ENCODE results near the gene PRMT1. TPM values are rescaled to one million over a fixed set of nuclear protein-coding genes. Genes with fewer than 3 reads are reported as not detected.

Gene PRMT1
- total RNA-seq, 1 donor from 2014 or later: 235 TPM

DNA sequence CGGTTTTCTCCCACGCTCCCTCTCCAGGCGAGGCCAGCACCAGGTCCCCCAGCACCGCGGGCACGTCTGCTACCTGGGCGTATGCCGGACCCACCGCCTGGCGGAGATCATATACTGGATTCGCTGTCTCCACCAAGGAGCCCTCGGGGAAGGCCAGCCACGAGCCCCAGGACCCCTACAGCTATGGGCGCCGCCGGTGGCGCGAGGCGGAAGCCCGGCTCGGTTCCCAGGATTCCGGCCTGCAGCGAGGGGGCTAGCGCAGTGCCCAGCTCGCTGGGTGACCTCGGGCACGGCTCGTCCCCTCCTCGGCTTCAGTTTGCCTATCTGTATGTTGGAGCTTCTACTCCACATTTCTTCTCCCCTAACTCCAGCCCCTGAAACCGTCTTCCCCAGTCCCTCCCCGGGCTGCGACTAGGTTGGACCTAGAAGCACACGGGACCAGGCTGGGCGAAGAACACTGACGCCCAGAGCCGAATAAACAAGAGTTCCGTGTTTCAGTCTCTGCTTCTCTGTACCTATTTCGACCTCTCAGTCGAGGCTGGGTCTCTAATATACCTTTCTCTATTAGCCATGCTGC, 13.1 kb downstream of the PRMT1 start:
- peaks cover 12% of the 10 kb centered on the region for H3K4me1 Mint-ChIP-seq (ENCODE audit: low read depth, unreplicated experiment)
- peaks cover 11% of the 10 kb centered on the region for H3K36me3 Mint-ChIP-seq (ENCODE audit: low read depth, unreplicated experiment)
- H3K4me2 ChIP-seq (ENCODE audit: low read length): peak overlapping the region; percentile 91
- no peak overlapping the region for H3K27ac ChIP-seq (ENCODE audit: low read depth, low read length)
- peaks cover 15% of the 10 kb centered on the region for H3K4me1 ChIP-seq (ENCODE audit: insufficient read depth, low read length)
- H3K4me3 Mint-ChIP-seq (ENCODE audit: unreplicated experiment): peak overlapping the region; percentile 90
- no peaks in the 10 kb centered on the region for H3K27me3 ChIP-seq (ENCODE audit: insufficient read depth, low read length)
- no peaks in the 10 kb centered on the region for H3K9me3 Mint-ChIP-seq (ENCODE audit: unreplicated experiment)
- H3K9me3 ChIP-seq (ENCODE audit: insufficient read depth, low read depth, low read length): no peaks in the 10 kb centered on the region
- H3K27me3 Mint-ChIP-seq (ENCODE audit: low read depth, unreplicated experiment): no peaks in the 10 kb centered on the region
- H3K36me3 ChIP-seq (ENCODE audit: insufficient read depth, low read length): peaks cover 4% of the 10 kb centered on the region
- H2AFZ ChIP-seq (ENCODE audit: low read depth, low read length): peak overlapping the region; percentile 54
- H3K79me2 ChIP-seq (ENCODE audit: insufficient read depth, low read length): peaks cover 2% of the 10 kb centered on the region
- DNase-seq (ENCODE audit: low read depth): no peak
- TF ChIP-seq, protein P1, sequence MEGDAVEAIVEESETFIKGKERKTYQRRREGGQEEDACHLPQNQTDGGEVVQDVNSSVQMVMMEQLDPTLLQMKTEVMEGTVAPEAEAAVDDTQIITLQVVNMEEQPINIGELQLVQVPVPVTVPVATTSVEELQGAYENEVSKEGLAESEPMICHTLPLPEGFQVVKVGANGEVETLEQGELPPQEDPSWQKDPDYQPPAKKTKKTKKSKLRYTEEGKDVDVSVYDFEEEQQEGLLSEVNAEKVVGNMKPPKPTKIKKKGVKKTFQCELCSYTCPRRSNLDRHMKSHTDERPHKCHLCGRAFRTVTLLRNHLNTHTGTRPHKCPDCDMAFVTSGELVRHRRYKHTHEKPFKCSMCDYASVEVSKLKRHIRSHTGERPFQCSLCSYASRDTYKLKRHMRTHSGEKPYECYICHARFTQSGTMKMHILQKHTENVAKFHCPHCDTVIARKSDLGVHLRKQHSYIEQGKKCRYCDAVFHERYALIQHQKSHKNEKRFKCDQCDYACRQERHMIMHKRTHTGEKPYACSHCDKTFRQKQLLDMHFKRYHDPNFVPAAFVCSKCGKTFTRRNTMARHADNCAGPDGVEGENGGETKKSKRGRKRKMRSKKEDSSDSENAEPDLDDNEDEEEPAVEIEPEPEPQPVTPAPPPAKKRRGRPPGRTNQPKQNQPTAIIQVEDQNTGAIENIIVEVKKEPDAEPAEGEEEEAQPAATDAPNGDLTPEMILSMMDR (IDR thresholded peaks at IDR 0.05; ENCODE audit: insufficient read depth, low read depth, low read length): no peak
- peak; percentile 8 for TF ChIP-seq EZH2 (IDR thresholded peaks at IDR 0.05; ENCODE audit: insufficient read depth, low read length)
- peak overlapping the region; percentile 78 for H3K27ac Mint-ChIP-seq (ENCODE audit: unreplicated experiment)
- peaks cover 25% of the 10 kb centered on the region for H4K20me1 ChIP-seq (ENCODE audit: insufficient read depth, low read length)
- no peak for FAIRE-seq
- peak overlapping the region; percentile 50 for H3K9ac ChIP-seq (ENCODE audit: low read length)
- peak overlapping the region; percentile 57 for H3K4me3 ChIP-seq (ENCODE audit: insufficient read depth, low read depth, low read length)

GRCh38 chr19:49690656-49691242, 13.7 kb downstream of the PRMT1 start, which contains the start of gene CPT1C:
CPT1C (plus strand) TSS chr19:49691116; CDS start chr19:49692253, 1,137 bp downstream.
- no peak for FAIRE-seq
- Mint-ChIP-seq H3K4me3 (ENCODE audit: unreplicated experiment) (peak within 1 kb of the TSS; percentile 90), H3K9me3 (ENCODE audit: unreplicated experiment) (no peaks in the 10 kb centered on the region), H3K4me1 (ENCODE audit: low read depth, unreplicated experiment) (peaks cover 12% of the 10 kb centered on the region), H3K27ac (ENCODE audit: unreplicated experiment) (peak within 1 kb of the TSS; percentile 78), H3K36me3 (ENCODE audit: low read depth, unreplicated experiment) (peaks cover 7% of the 10 kb centered on the region), H3K27me3 (ENCODE audit: low read depth, unreplicated experiment) (no peaks in the 10 kb centered on the region)
- H3K9ac ChIP-seq (ENCODE audit: low read length): peak within 1 kb of the TSS; percentile 50
- peak; percentile 60 for DNase-seq (ENCODE audit: low read depth)
- H3K79me2 ChIP-seq (ENCODE audit: insufficient read depth, low read length): no peaks in the 10 kb centered on the region
- H3K27me3 ChIP-seq (ENCODE audit: insufficient read depth, low read length): no peaks in the 10 kb centered on the region
- H3K27ac ChIP-seq (ENCODE audit: low read depth, low read length): no peak within 1 kb of the TSS
- H3K9me3 ChIP-seq (ENCODE audit: insufficient read depth, low read depth, low read length): no peaks in the 10 kb centered on the region
- peaks cover 15% of the 10 kb centered on the region for H3K4me1 ChIP-seq (ENCODE audit: insufficient read depth, low read length)
- peaks cover 3% of the 10 kb centered on the region for H3K36me3 ChIP-seq (ENCODE audit: insufficient read depth, low read length)
- H4K20me1 ChIP-seq (ENCODE audit: insufficient read depth, low read length): peaks cover 19% of the 10 kb centered on the region
- TF ChIP-seq, protein P1 (IDR thresholded peaks at IDR 0.05; ENCODE audit: insufficient read depth, low read depth, low read length): no peak
- TF ChIP-seq EZH2 (IDR thresholded peaks at IDR 0.05; ENCODE audit: insufficient read depth, low read length): no peak
- H3K4me2 ChIP-seq (ENCODE audit: low read length): peak within 1 kb of the TSS; percentile 91
- peak within 1 kb of the TSS; percentile 57 for H3K4me3 ChIP-seq (ENCODE audit: insufficient read depth, low read depth, low read length)
- H2AFZ ChIP-seq (ENCODE audit: low read depth, low read length): peak within 1 kb of the TSS; percentile 54

Measured in astrocyte (in vitro differentiated cells and primary cell).